NCI-H2171 treated with DMSO at 0.1 percent for 48 hours (cell line): Measurements from ENCODE around the gene KCNH1.

Source experiments
- DNase-seq: peaks from one replicate; lab custom pipeline; 2025; lab: John Stamatoyannopoulos, UW

The KCNH1 gene

GRCh38 chr1:210857705-210858104 lies 276.2 kb downstream of the KCNH1 start:
- peak; percentile 61 for DNase-seq

GRCh38 chr1:210857146-210857663 lies 276.7 kb downstream of the KCNH1 start:
- no peak for DNase-seq

GRCh38 chr1:210855440-210855839 lies 278.5 kb downstream of the KCNH1 start:
- DNase-seq, result no peak

- DNase-seq, result no peak
Measured at GRCh38 chr1:210853276-210853675, 280.7 kb downstream of the KCNH1 start.

- DNase-seq, result no peak
Measured at GRCh38 chr1:210850556-210850955, 283.4 kb downstream of the KCNH1 start.

- DNase-seq, result no peak
Measured at GRCh38 chr1:210848474-210848873, 285.5 kb downstream of the KCNH1 start.

GRCh38 chr1:210841926-210842625 lies 291.9 kb downstream of the KCNH1 start:
- no peak for DNase-seq

GRCh38 chr1:210830034-210831028 lies 303.6 kb downstream of the KCNH1 start:
- DNase-seq, result peak; percentile 18

- no peak for DNase-seq
Measured at GRCh38 chr1:210828996-210829596, 304.9 kb downstream of the KCNH1 start.

GRCh38 chr1:210827481-210827880 lies 306.5 kb downstream of the KCNH1 start:
- DNase-seq, result no peak

GRCh38 chr1:210826686-210827085 lies 307.3 kb downstream of the KCNH1 start:
- no peak for DNase-seq

- DNase-seq, result no peak
Measured at GRCh38 chr1:210822932-210823331, 311.0 kb downstream of the KCNH1 start.

GRCh38 chr1:210822241-210822640 lies 311.7 kb downstream of the KCNH1 start:
- no peak for DNase-seq

- DNase-seq, result no peak
Measured at GRCh38 chr1:210821615-210822014, 312.3 kb downstream of the KCNH1 start.

GRCh38 chr1:210819266-210819665 lies 314.7 kb downstream of the KCNH1 start:
- DNase-seq, result no peak

- peak; percentile 44 for DNase-seq
Measured at GRCh38 chr1:210817385-210818275, 316.3 kb downstream of the KCNH1 start.

GRCh38 chr1:210815641-210816550 lies 318.1 kb downstream of the KCNH1 start:
- DNase-seq, result peak; percentile 12

- no peak for DNase-seq
Measured at GRCh38 chr1:210814382-210815123, 319.4 kb downstream of the KCNH1 start.

GRCh38 chr1:210801501-210801900 lies 332.4 kb downstream of the KCNH1 start:
- no peak for DNase-seq

GRCh38 chr1:210800756-210801155 lies 333.2 kb downstream of the KCNH1 start:
- DNase-seq, result no peak
